GM23338 (cell line): ENCODE data around the gene TRH. TPM values are rescaled to one million over a fixed set of nuclear protein-coding genes. Genes with fewer than 3 reads are reported as not detected.
A peak's percentile ranks its signal among the peaks of the same experiment; 100 is the strongest.

Source experiments
- ATAC-seq: fragments of 200-7000 bp; cut with Tn5 transposase; 3 replicates; pipeline ENCODE4 v1.9.1; 2020
- DNase-seq: peaks from one replicate; pipeline ENCODE4 v3.0.0-alpha.2; 2015; ENCODE audit warnings: low spot score
- H2AFZ ChIP-seq: fragments of 200-600 bp; sonication (generic); 2 replicates; pipeline ENCODE4 v1.8.0; 2016; ENCODE audit warnings: antibody characterized with exemption, mild to moderate bottlenecking, moderate library complexity
- H3F3A ChIP-seq: fragments of 200-600 bp; sonication (generic); replicated peaks from 2 replicates; pipeline ENCODE4 v1.8.0; 2017; ENCODE audit warnings: antibody characterized with exemption, mixed run types, low read depth
- H3K27ac ChIP-seq: fragments of 200-600 bp; sonication (generic); 2 replicates; pipeline ENCODE4 v1.6.1; 2016; ENCODE audit warnings: low read depth
- H3K27me3 ChIP-seq: fragments of 200-600 bp; sonication (generic); 2 replicates; pipeline ENCODE4 v1.8.0; 2016; ENCODE audit warnings: mild to moderate bottlenecking, mixed run types, moderate library complexity; ENCODE audit not compliant: insufficient read depth
- H3K36me3 ChIP-seq: fragments of 200-600 bp; sonication (generic); 2 replicates; pipeline ENCODE4 v1.8.0; 2016; ENCODE audit warnings: mild to moderate bottlenecking; ENCODE audit not compliant: insufficient read depth
- H3K4me1 ChIP-seq: fragments of 200-600 bp; sonication (generic); 2 replicates; pipeline ENCODE4 v1.8.0; 2016; ENCODE audit warnings: mild to moderate bottlenecking, moderate library complexity; ENCODE audit not compliant: insufficient read depth
- H3K4me2 ChIP-seq: fragments of 200-600 bp; sonication (generic); 2 replicates; pipeline ENCODE4 v1.7.1; 2017; ENCODE audit warnings: mixed run types
- H3K4me3 ChIP-seq: fragments of 200-600 bp; sonication (generic); 2 replicates; pipeline ENCODE4 v1.6.1; 2016; ENCODE audit warnings: mixed run types
- H3K79me2 ChIP-seq: fragments of 200-600 bp; sonication (generic); replicated peaks from 2 replicates; pipeline ENCODE4 v1.8.0; 2017; ENCODE audit warnings: mild to moderate bottlenecking; ENCODE audit not compliant: insufficient read depth
- H3K9me2 ChIP-seq: fragments of 200-600 bp; sonication (generic); 2 replicates; pipeline ENCODE4 v1.8.0; 2017; ENCODE audit not compliant: insufficient read depth
- H4K20me1 ChIP-seq: fragments of 200-600 bp; sonication (generic); replicated peaks from 2 replicates; pipeline ENCODE4 v1.8.0; 2017; ENCODE audit warnings: mild to moderate bottlenecking; ENCODE audit not compliant: insufficient read depth
- H3K27ac Mint-ChIP-seq: 2 replicates; pipeline ENCODE4 v1.8.0; 2020; ENCODE audit warnings: inconsistent platforms, mild to moderate bottlenecking, moderate library complexity, mixed read lengths
- H3K27me3 Mint-ChIP-seq: 3 replicates; pipeline ENCODE4 v1.8.0; 2022; ENCODE audit warnings: low read depth, mild to moderate bottlenecking, moderate library complexity, mixed read lengths, inconsistent platforms; ENCODE audit not compliant: insufficient read depth, poor library complexity
- H3K36me3 Mint-ChIP-seq: 3 replicates; pipeline ENCODE4 v1.8.0; 2021; ENCODE audit warnings: low read depth, mild to moderate bottlenecking, inconsistent platforms, moderate library complexity, mixed read lengths
- H3K4me1 Mint-ChIP-seq: 3 replicates; pipeline ENCODE4 v1.8.0; 2020; ENCODE audit warnings: mild to moderate bottlenecking, inconsistent platforms, mixed read lengths
- H3K4me3 Mint-ChIP-seq: 3 replicates; pipeline ENCODE4 v1.8.0; 2021; ENCODE audit warnings: moderate library complexity, mild to moderate bottlenecking, inconsistent platforms, mixed read lengths
- H3K9me3 Mint-ChIP-seq: 3 replicates; pipeline ENCODE4 v1.8.0; 2020; ENCODE audit warnings: moderate library complexity, mild to moderate bottlenecking, inconsistent platforms, mixed read lengths
- CREB1 ChIP-seq: fragments of 250-450 bp; sonication (Bioruptor Pico); IDR thresholded peaks from 2 replicates; pipeline ENCODE4 v1.5.0; 2020; ENCODE audit warnings: low read depth, mild to moderate bottlenecking, moderate library complexity
- CTCF ChIP-seq, 2 experiments: fragments of 200-600 bp in 1 of 2; sonication (generic) in 1 of 2; conservative IDR thresholded peaks; 2 replicates each; pipeline versions ENCODE4 v1.5.1 to v1.6.1; 2016 to 2017; ENCODE audit warnings: antibody characterized with exemption in 2 of 2, low read depth in 2 of 2, mild to moderate bottlenecking in 2 of 2, moderate library complexity in 1 of 2
- ETS1 ChIP-seq: IDR thresholded peaks from 2 replicates; pipeline ENCODE4 v1.6.1; 2016; ENCODE audit warnings: antibody characterized with exemption
- EZH2 ChIP-seq: fragments of 200-600 bp; sonication (generic); IDR thresholded peaks from one replicate; pipeline ENCODE4 v1.8.0; 2017; ENCODE audit warnings: antibody characterized with exemption, mild to moderate bottlenecking, low read depth; ENCODE audit not compliant: unreplicated experiment
- EZH2phosphoT487 ChIP-seq: fragments of 200-600 bp; sonication (generic); IDR thresholded peaks from one replicate; pipeline ENCODE4 v1.8.1; 2018; ENCODE audit warnings: antibody characterized with exemption; ENCODE audit not compliant: unreplicated experiment
- JUNB ChIP-seq: IDR thresholded peaks from one replicate; pipeline ENCODE4 v1.6.1; 2016; ENCODE audit warnings: antibody characterized with exemption; ENCODE audit not compliant: unreplicated experiment
- NANOG ChIP-seq: IDR thresholded peaks from 2 replicates; pipeline ENCODE4 v1.6.1; 2016; ENCODE audit warnings: antibody characterized with exemption, borderline replicate concordance
- POLR2AphosphoS5 ChIP-seq: IDR thresholded peaks from 2 replicates; pipeline ENCODE4 v1.6.1; 2016; ENCODE audit warnings: antibody characterized with exemption, low read depth
- REST ChIP-seq: IDR thresholded peaks from one replicate; pipeline ENCODE4 v1.6.1; 2018; ENCODE audit warnings: antibody characterized with exemption; ENCODE audit not compliant: unreplicated experiment
- STAT1 ChIP-seq: IDR thresholded peaks from one replicate; pipeline ENCODE4 v1.6.1; 2016; ENCODE audit warnings: antibody characterized with exemption; ENCODE audit not compliant: unreplicated experiment
- ZNF114 ChIP-seq: fragments of 250-450 bp; sonication (Bioruptor Pico); IDR thresholded peaks from 2 replicates; pipeline ENCODE4 v1.5.0; 2020; ENCODE audit warnings: mild to moderate bottlenecking, moderate library complexity
- ZNF331 ChIP-seq: fragments of 250-450 bp; sonication (Bioruptor Pico); IDR thresholded peaks from 2 replicates; pipeline ENCODE4 v1.5.0; 2020; ENCODE audit warnings: low read depth, mild to moderate bottlenecking, moderate library complexity
- ZNF462 ChIP-seq: fragments of 250-450 bp; sonication (Bioruptor Pico); IDR thresholded peaks from 2 replicates; pipeline ENCODE4 v1.5.0; 2020; ENCODE audit warnings: mild to moderate bottlenecking, moderate library complexity
- polyA plus RNA-seq: library from polyadenylated mRNA; unstranded; fragments of >200 nt; fragmentation: Nextera tagmentation; extraction: Ambion mirVana; gene quantifications from 2 replicates; pipeline ENCODE4 v1.2.1, GENCODE V29; 2016
- total RNA-seq: library from RNA; depleted of rRNA; stranded (reverse); fragments of >200 nt; shearing (Covaris generic); gene quantifications from 2 replicates; pipeline ENCODE4 v1.2.3, GENCODE V29; 2014

Gene TRH
- total and polyA plus RNA-seq, 2 experiments from 2014 or later: 0.28 TPM; not detected in 1

DNA sequence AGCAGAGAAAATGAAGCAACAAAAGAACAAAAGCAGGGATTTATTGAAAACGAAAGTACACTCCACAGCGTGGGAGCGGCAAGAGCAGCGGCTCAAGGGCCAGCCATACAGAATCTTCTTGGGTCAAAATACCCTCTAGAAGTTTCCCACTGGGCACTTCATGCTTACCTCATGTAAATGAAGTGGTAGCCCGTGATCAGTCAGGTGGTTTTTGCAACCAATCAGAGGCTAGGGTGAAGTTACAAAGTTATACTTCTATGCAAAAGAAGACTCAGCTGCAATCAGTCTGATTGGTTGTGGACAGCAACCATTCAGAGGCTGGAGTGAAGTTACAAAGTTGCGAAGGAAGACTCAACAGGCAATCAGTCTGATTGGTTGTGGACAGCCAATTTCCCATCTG lies 37.8 kb upstream of the TRH start:
- Mint-ChIP-seq H3K4me3 (no peak overlapping the region), H3K4me1 (peaks cover 10% of the 10 kb centered on the region; the same call in 2 of the 3 replicates), H3K27ac (no peak overlapping the region), H3K36me3 (no peaks in the 10 kb centered on the region), H3K9me3 (no peaks in the 10 kb centered on the region), H3K27me3 (peaks cover 2% of the 10 kb centered on the region)
- TF ChIP-seq NANOG: no peak
- no peak for TF ChIP-seq STAT1
- no peak for TF ChIP-seq CTCF (conservative IDR thresholded peaks at IDR 0.05; ENCODE audit: low read depth in 2 of 2)
- TF ChIP-seq ZNF331 (CRISPR knock-in tag): no peak
- no peak for TF ChIP-seq ZNF462 (CRISPR knock-in tag)
- no peak for TF ChIP-seq EZH2
- TF ChIP-seq EZH2phosphoT487: no peak
- no peak for TF ChIP-seq ETS1
- TF ChIP-seq POLR2AphosphoS5: no peak
- no peak for TF ChIP-seq JUNB
- TF ChIP-seq REST: no peak
- TF ChIP-seq CREB1 (CRISPR knock-in tag): no peak
- no peak for TF ChIP-seq ZNF114 (CRISPR knock-in tag)
- Histone ChIP-seq H3K79me2 (no peaks in the 10 kb centered on the region), H3K4me3 (no peak overlapping the region), H3K36me3 (no peaks in the 10 kb centered on the region), H3K9me2 (no peaks in the 10 kb centered on the region), H3K4me1 (0 out of 2 replicates have a peak, but pooled peaks cover 9% of the 10 kb centered on the region), H2AFZ (peak overlapping the region; percentile 74; the same call in 1 of the 2 replicates), H3K27me3 (no peaks in the 10 kb centered on the region), H3F3A (no peaks in the 10 kb centered on the region), H4K20me1 (no peaks in the 10 kb centered on the region), H3K4me2 (no peak overlapping the region), H3K27ac (no peak overlapping the region)
- ATAC-seq (no peak), DNase-seq (peak; percentile 28)
